Activated T-cell treated with anti-CD3 and anti-CD28 coated beads, Interleukin-2, amount 50 U/mL, for 24 hours (primary cell): ENCODE data around the gene SERPINB6.

ENCODE experiments used
- DNase-seq: peaks from one replicate; pipeline ENCODE4 v3.0.0-alpha.2; 2020
- H3K27ac Mint-ChIP-seq: 2 replicates; pipeline ENCODE4 v1.8.0; 2020; ENCODE audit warnings: mild to moderate bottlenecking, mixed read lengths
- H3K27me3 Mint-ChIP-seq: 2 replicates; pipeline ENCODE4 v1.8.0; 2020; ENCODE audit warnings: mixed read lengths
- H3K36me3 Mint-ChIP-seq: 2 replicates; pipeline ENCODE4 v1.8.0; 2020; ENCODE audit warnings: low read depth, mixed read lengths
- H3K4me1 Mint-ChIP-seq: 2 replicates; pipeline ENCODE4 v1.8.0; 2020; ENCODE audit warnings: low read depth, mixed read lengths
- H3K4me3 Mint-ChIP-seq: 2 replicates; pipeline ENCODE4 v1.8.0; 2020; ENCODE audit warnings: mild to moderate bottlenecking, moderate library complexity, mixed read lengths
- H3K9me3 Mint-ChIP-seq: 2 replicates; pipeline ENCODE4 v1.8.0; 2020; ENCODE audit warnings: mixed read lengths

SERPINB6 gene

DNA sequence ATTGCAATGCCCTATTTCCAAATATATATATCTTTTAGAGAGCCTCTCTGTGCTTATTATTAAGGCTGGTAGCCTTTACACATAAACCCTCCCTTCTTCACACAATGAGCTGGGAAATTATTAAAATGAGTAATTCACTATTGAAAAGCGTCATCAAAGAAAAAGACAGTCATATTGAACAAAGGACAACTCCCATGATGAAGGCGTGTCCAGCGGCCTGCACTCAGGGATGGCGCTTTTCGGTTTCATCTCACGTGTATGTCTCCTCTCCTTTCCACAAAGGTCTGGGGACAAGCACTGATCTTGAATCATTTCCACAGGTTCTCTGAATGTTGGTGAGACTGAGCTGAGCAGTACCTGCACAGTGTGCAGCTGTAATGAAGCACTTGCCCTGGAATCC, 71.8 kb downstream of the SERPINB6 start:
- H3K36me3 Mint-ChIP-seq = peaks cover 79% of the 10 kb centered on the region
- H3K27me3 Mint-ChIP-seq = no peaks in the 10 kb centered on the region
- peak overlapping the region; percentile 96 for H3K4me3 Mint-ChIP-seq
- DNase-seq = no peak
- H3K27ac Mint-ChIP-seq = peak overlapping the region; percentile 96
- no peaks in the 10 kb centered on the region for H3K9me3 Mint-ChIP-seq
- H3K4me1 Mint-ChIP-seq = peaks cover 62% of the 10 kb centered on the region
